ENCODE measurements around the gene RELN. TPM values are rescaled to one million over a fixed set of nuclear protein-coding genes. Genes with fewer than 3 reads are reported as not detected.

The RELN gene
- total RNA-seq, 1 experiment from 2014 or later = 0.02 TPM

DNA sequence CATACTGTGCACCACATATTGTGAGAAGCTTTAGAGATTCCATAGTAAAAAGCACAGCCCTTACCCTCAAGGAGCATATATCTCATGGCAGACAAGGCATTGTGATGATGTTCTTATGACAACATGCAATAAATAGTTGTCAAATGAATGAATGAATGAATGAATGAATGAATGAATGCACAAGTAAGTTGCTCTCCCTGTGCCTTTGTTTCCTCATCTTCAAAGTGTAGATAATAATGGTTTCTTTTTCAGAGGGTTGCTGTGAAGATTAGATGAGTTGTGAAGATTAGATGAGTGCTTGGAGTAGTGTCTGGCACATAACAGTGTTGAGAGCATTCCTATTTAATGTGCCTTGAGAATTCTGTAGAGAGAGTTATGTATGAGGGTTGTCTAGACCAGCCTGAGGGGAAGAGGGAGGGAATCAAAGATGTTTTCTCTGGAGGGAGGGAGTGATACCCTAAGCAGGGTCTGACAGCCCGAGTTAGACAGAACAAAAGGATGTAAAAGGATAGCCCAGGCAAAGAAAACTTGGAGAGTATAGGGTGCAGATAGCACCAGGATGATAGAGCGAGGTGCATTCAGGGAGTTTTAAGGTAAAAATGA, 217.2 kb downstream of the RELN start:
- Mint-ChIP-seq H3K36me3 (ENCODE audit: insufficient read depth in 1 of 3, low read depth in 3 of 3) (no peaks in the 10 kb centered on the region), H3K4me1 (peaks cover 14 to 19% of the 10 kb centered on the region in 2 experiments), H3K9me3 (no peaks in the 10 kb centered on the region), H3K27ac (peak overlapping the region in 1 of 3 experiments; percentile 3; a peak in 1 of 7 replicates), H3K27me3 (ENCODE audit: low read depth) (peaks cover 2% of the 10 kb centered on the region), H3K4me3 (no peak overlapping the region)
- H2BK120ac ChIP-seq (ENCODE audit: low read depth, low read length, poor library complexity, severe bottlenecking) = no peak overlapping the region
- H3K4me1 ChIP-seq (ENCODE audit: insufficient read depth, low read length) = no peaks in the 10 kb centered on the region; the same call in 1 of the 2 replicates
- no peak overlapping the region for H2BK15ac ChIP-seq (ENCODE audit: low read depth, low read length)
- no peak overlapping the region for H4K5ac ChIP-seq (ENCODE audit: insufficient read length, low read depth, low read length)
- H3K9me3 ChIP-seq (ENCODE audit: control insufficient read depth, low read depth, low read length) = no peaks in the 10 kb centered on the region
- H2BK20ac ChIP-seq (ENCODE audit: low read depth, low read length, poor library complexity, severe bottlenecking) = no peak overlapping the region
- no peak overlapping the region for H3K18ac ChIP-seq (ENCODE audit: insufficient read length, low read depth, low read length)
- no CpG with 5 or more reads among the region's 2 CpGs for WGBS (ENCODE audit: extremely low coverage, insufficient read length, low lambda C conversion rate)
- H2AK5ac ChIP-seq (ENCODE audit: insufficient read length, low read length) = no peak overlapping the region
- TF ChIP-seq, protein P1, sequence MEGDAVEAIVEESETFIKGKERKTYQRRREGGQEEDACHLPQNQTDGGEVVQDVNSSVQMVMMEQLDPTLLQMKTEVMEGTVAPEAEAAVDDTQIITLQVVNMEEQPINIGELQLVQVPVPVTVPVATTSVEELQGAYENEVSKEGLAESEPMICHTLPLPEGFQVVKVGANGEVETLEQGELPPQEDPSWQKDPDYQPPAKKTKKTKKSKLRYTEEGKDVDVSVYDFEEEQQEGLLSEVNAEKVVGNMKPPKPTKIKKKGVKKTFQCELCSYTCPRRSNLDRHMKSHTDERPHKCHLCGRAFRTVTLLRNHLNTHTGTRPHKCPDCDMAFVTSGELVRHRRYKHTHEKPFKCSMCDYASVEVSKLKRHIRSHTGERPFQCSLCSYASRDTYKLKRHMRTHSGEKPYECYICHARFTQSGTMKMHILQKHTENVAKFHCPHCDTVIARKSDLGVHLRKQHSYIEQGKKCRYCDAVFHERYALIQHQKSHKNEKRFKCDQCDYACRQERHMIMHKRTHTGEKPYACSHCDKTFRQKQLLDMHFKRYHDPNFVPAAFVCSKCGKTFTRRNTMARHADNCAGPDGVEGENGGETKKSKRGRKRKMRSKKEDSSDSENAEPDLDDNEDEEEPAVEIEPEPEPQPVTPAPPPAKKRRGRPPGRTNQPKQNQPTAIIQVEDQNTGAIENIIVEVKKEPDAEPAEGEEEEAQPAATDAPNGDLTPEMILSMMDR (conservative IDR thresholded peaks at IDR 0.05) = no peak
- H3K79me2 ChIP-seq (ENCODE audit: insufficient read depth, low read length) = no peaks in the 10 kb centered on the region
- H3K4me2 ChIP-seq (ENCODE audit: insufficient read depth, insufficient read length, low read length) = no peak overlapping the region
- H3K56ac ChIP-seq (ENCODE audit: insufficient read length, low read depth, low read length) = no peak overlapping the region
- H2BK5ac ChIP-seq (ENCODE audit: insufficient read length, low read length) = no peak overlapping the region
- no peaks in the 10 kb centered on the region for H3K23me2 ChIP-seq (ENCODE audit: insufficient read length, low read depth, low read length, poor library complexity, severe bottlenecking)
- no peak overlapping the region for H3K4ac ChIP-seq (ENCODE audit: low read depth, low read length)
- no peak overlapping the region for H2BK12ac ChIP-seq (ENCODE audit: insufficient read length, low read depth, low read length)
- H3T11ph ChIP-seq (ENCODE audit: low read length) = no peak overlapping the region
- no peaks in the 10 kb centered on the region for H4K20me1 ChIP-seq (ENCODE audit: control insufficient read depth, insufficient read depth, insufficient read length)
- no peak overlapping the region for H3K9ac ChIP-seq (ENCODE audit: extremely low read depth, insufficient read length, low read length)
- no peak overlapping the region for H4K91ac ChIP-seq (ENCODE audit: insufficient read length, low read depth, low read length)
- H2AFZ ChIP-seq (ENCODE audit: low read length) = no peak overlapping the region
- H3K27me3 ChIP-seq (ENCODE audit: insufficient read depth, low read length) = no peaks in the 10 kb centered on the region
- no peak overlapping the region for H4K8ac ChIP-seq (replicated peaks; ENCODE audit: insufficient read length, low read depth, low read length)
- no peak overlapping the region for H3K27ac ChIP-seq (ENCODE audit: insufficient read length, low read depth, low read length)
- no peak overlapping the region for H3K14ac ChIP-seq (ENCODE audit: insufficient read depth, low read length)
- DNase-seq = no peak
- no peak overlapping the region for H3K23ac ChIP-seq (ENCODE audit: insufficient read length, low read depth, low read length)
- H3K79me1 ChIP-seq (ENCODE audit: insufficient read depth, low read depth, low read length, poor library complexity, severe bottlenecking) = no peaks in the 10 kb centered on the region

Data from H9 (cell line).